ENCODE data around the gene KIF20A.

KIF20A gene

DNA sequence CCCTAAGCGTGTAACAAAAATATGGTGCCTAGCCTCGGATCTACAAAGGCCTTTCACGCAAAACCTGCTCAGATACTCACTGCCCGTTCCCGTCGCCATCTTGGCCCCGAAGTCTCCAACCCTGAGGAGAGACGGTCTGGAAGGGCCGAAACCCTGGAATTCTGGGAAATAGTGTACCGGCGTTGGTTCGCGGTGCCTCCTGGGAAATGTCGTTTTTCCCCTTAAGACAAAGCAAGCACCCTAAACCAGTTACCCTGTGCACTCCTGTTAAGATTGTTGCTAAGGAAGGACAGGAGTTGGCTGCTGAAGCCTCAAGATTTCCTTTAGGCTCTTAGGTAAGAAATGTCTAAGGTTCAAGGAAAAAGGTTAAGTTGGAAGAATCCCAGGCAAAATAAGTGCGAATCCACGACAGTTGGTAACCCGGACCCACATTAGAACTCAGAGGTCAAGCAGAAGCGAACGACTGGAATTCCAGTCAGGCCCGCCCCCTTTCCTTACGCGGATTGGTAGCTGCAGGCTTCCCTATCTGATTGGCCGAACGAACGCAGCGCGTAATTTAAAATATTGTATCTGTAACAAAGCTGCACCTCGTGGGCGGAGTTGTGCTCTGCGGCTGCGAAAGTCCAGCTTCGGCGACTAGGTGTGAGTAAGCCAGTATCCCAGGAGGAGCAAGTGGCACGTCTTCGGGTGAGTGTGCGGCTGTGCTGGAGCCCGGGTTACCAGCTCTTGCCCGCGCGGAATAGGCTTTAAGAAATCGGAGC, at the start of gene KIF20A, which contains the start of gene BRD8:
KIF20A (plus strand) TSS at position 597 of the 761 bp plus-strand sequence. CDS start 569 bp downstream, outside the sequence.
BRD8 (minus strand) TSS at position 115 of the 761 bp plus-strand sequence; CDS start at position 99, 16 bp downstream.
- CTCF ChIA-PET, result interaction anchor here (0.6 to 1.8 kb wide), 10 partner anchors 26 to 324 kb away, joined by 3 to 6 read pairs (median 4); no protein-coding TSS in a partner anchor
- peak; percentile 63; the same call in 1 of the 2 replicates for TF ChIP-seq NFRKB (IDR thresholded peaks at IDR 0.05)
- TF ChIP-seq HDGF (IDR thresholded peaks at IDR 0.05; ENCODE audit: borderline replicate concordance), result no peak
- 0 out of 2 replicates have a peak, but pooled peaks have one; percentile 23 for TF ChIP-seq ELF4 (IDR thresholded peaks at IDR 0.05)
- peak; percentile 58 for TF ChIP-seq SUZ12 (IDR thresholded peaks at IDR 0.05)
- no peak for TF ChIP-seq BHLHE40 (IDR thresholded peaks at IDR 0.05; ENCODE audit: borderline replicate concordance)
- TF ChIP-seq LEF1 (IDR thresholded peaks at IDR 0.05; ENCODE audit: borderline replicate concordance), result no peak
- TF ChIP-seq, protein P1, sequence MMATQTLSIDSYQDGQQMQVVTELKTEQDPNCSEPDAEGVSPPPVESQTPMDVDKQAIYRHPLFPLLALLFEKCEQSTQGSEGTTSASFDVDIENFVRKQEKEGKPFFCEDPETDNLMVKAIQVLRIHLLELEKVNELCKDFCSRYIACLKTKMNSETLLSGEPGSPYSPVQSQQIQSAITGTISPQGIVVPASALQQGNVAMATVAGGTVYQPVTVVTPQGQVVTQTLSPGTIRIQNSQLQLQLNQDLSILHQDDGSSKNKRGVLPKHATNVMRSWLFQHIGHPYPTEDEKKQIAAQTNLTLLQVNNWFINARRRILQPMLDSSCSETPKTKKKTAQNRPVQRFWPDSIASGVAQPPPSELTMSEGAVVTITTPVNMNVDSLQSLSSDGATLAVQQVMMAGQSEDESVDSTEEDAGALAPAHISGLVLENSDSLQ (IDR thresholded peaks at IDR 0.05), result peak; percentile 38; the same call in 1 of the 2 replicates
- TF ChIP-seq L3MBTL2 (conservative IDR thresholded peaks at IDR 0.05), result peak; percentile 85
- peak; percentile 99 for TF ChIP-seq FOXM1 (IDR thresholded peaks at IDR 0.05; ENCODE audit: borderline replicate concordance)
- no peak for TF ChIP-seq TARDBP (IDR thresholded peaks at IDR 0.05)
- peak; percentile 89 for DNase-seq (ENCODE audit: extremely low spot score)
- POLR2A ChIA-PET, result interaction anchor here (0.6 to 2.6 kb wide), 26 partner anchors 9 to 326 kb away, joined by 3 to 19 read pairs (median 5); partner anchors contain the start of genes CDC23, CDC25C, FAM53C and KDM3B

DNA sequence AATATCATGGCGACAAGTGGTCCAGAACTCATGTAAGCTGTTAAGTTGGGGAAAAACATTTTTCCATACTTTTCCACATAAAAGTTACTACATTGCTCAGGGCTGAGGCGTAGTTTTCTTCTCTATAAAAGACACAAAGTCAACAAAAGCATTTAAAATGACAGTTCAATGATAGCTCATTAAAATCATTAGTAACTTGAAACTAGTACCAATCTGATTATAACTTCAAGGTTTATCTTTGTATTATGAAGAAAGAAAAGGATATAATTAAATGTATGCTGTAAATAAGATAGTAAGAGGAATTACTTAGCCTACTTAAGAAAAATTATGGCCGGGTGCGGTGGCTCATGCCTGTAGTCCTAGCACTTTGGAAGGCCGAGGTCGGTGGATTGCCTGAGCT, 49.6 kb upstream of the KIF20A start:
- ChIA-PET POLR2A (interaction anchor here (1.0 kb wide), 1 partner anchor 96 kb away, joined by 4 read pairs; the partner anchor contains the start of gene FAM13B), CTCF (interaction anchor here (0.6 to 2.9 kb wide), 6 partner anchors 23 to 500 kb away, joined by 3 to 15 read pairs (median 6); partner anchors contain the start of gene FAM13B)
- DNase-seq (ENCODE audit: extremely low spot score), result no peak
- TF ChIP-seq LEF1 (IDR thresholded peaks at IDR 0.05; ENCODE audit: borderline replicate concordance) (no peak), BHLHE40 (IDR thresholded peaks at IDR 0.05; ENCODE audit: borderline replicate concordance) (no peak)
- TF ChIP-seq, protein P1 (IDR thresholded peaks at IDR 0.05), result 0 out of 2 replicates have a peak, but pooled peaks have one; percentile 28

DNA sequence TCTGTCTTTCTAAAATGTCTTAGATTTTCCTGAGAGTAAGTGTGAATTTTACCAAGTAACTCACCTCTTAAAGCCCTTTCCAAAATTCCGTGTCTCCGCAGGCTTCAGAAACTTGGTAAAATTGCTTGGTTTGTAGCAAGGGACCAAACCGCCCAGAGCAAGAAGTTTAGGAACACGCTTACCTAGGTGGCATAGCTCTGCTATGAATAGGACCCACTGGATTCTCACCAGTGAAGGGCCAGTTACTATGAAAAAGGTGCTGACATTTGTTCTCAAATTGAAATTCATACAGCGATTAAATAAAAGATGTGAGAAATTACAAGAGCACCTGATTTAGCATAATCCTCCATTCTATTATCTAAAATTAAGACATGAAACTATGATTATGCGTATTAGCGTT, 46.4 kb upstream of the KIF20A start:
- ChIA-PET CTCF (interaction anchor here (1.0 to 4.1 kb wide), 3 partner anchors 54 to 63 kb away, joined by 3 to 38 read pairs (median 7); no protein-coding TSS in a partner anchor), POLR2A (no interaction called here)
- no peak for DNase-seq (ENCODE audit: extremely low spot score)
- TF ChIP-seq FOXK2 (IDR thresholded peaks at IDR 0.05) (no peak), FOXA1 (IDR thresholded peaks at IDR 0.05) (no peak), SUZ12 (IDR thresholded peaks at IDR 0.05) (no peak)

DNA sequence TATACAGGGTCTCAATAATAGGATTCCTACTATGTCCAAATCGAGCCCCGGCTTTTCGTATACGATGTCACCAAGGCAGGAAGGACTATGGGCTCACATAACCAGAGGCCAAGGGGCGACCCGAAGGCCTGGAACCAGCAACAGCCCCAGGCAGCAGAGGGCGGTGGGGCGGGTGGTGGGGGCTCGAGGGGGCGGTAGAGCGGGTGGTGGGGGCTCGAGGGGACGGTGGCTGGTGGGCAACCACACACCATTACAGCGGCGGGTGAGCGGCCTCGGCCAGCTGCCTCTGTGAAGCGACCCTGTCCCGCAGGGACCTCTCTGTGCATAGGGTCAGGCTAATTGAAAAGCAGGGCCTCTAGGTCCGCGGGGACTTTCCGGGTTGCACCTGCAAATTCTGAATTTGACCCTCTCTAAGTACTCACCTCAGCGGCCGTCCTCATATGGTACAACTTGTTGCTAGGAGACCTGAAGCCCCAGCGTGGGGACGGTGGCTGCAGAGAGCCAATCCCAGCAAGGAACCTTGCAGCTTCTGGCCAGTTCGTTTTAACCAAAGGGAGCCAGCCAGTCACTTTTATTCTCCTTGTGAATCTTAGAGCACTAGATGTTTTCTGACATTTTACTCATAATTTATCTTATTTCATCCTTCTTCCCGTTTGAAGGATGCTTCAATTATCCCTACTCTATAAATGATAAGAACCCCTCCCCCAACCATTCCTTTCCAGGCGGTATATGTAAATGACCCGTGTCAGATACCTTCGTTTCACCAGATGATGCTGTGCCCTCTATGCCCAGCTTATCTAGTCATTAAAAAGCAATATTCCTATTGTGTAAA, 39.7 kb upstream of the KIF20A start, which contains the start of gene NME5:
NME5 (minus strand) TSS at position 480 of the 832 bp plus-strand sequence. CDS start 648 bp downstream, outside the sequence.
- POLR2A ChIA-PET, result interaction anchor here (1.7 kb wide), 1 partner anchor 40 kb away, joined by 7 read pairs; the partner anchor contains the start of gene KIF20A
- peak; percentile 30 for DNase-seq (ENCODE audit: extremely low spot score)

DNA sequence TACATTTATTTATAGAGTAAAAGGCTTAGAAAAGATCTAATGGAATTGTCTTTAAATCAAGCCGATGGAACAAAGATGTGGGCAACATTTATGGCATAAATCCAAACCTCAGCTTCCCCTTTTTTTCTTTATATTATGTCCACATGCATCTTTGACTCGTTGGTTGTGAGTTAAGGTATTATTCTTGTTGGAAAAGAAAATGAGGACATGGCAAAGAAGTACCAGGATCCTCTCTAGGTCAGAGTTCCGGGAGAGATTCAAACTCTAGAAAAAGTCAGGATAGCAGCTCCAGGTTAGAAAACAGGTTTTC, 39.2 kb upstream of the KIF20A start:
- DNase-seq (ENCODE audit: extremely low spot score), result no peak
- TF ChIP-seq, protein P1 (IDR thresholded peaks at IDR 0.05), result no peak
- TF ChIP-seq LEF1 (IDR thresholded peaks at IDR 0.05; ENCODE audit: borderline replicate concordance) (no peak), SUZ12 (IDR thresholded peaks at IDR 0.05) (no peak), FOXK2 (IDR thresholded peaks at IDR 0.05) (no peak), L3MBTL2 (conservative IDR thresholded peaks at IDR 0.05) (no peak), TARDBP (IDR thresholded peaks at IDR 0.05) (no peak), BHLHE40 (IDR thresholded peaks at IDR 0.05; ENCODE audit: borderline replicate concordance) (no peak), FOXA1 (IDR thresholded peaks at IDR 0.05) (no peak), ZNF384 (IDR thresholded peaks at IDR 0.05) (no peak), SP1 (IDR thresholded peaks at IDR 0.05) (no peak), HDGF (IDR thresholded peaks at IDR 0.05; ENCODE audit: borderline replicate concordance) (no peak), CTBP1 (IDR thresholded peaks at IDR 0.05; ENCODE audit: borderline replicate concordance) (no peak), NFRKB (IDR thresholded peaks at IDR 0.05) (no peak), FOXM1 (IDR thresholded peaks at IDR 0.05; ENCODE audit: borderline replicate concordance) (no peak), ARNT (IDR thresholded peaks at IDR 0.05) (no peak), ELF4 (IDR thresholded peaks at IDR 0.05) (no peak)
- POLR2A ChIA-PET, result interaction anchor here (1.7 kb wide), 1 partner anchor 39 kb away, joined by 7 read pairs; the partner anchor contains the start of gene KIF20A
- CTCF ChIA-PET, result interaction anchor here (0.6 to 0.8 kb wide), 2 partner anchors 104 to 204 kb away, joined by 3 to 4 read pairs; no protein-coding TSS in a partner anchor

More for the DNA sequence above, 39.7 kb upstream of the KIF20A start, which contains the start of gene NME5:
- CTCF ChIA-PET, result interaction anchor here (0.6 to 0.8 kb wide), 3 partner anchors 38 to 203 kb away, joined by 3 to 4 read pairs (median 4); no protein-coding TSS in a partner anchor
- no peak for TF ChIP-seq HDGF (IDR thresholded peaks at IDR 0.05; ENCODE audit: borderline replicate concordance)
- no peak for TF ChIP-seq SP1 (IDR thresholded peaks at IDR 0.05)
- TF ChIP-seq BHLHE40 (IDR thresholded peaks at IDR 0.05; ENCODE audit: borderline replicate concordance), result no peak
- TF ChIP-seq ELF4 (IDR thresholded peaks at IDR 0.05), result no peak
- no peak for TF ChIP-seq FOXA1 (IDR thresholded peaks at IDR 0.05)
- no peak for TF ChIP-seq L3MBTL2 (conservative IDR thresholded peaks at IDR 0.05)
- TF ChIP-seq FOXM1 (IDR thresholded peaks at IDR 0.05; ENCODE audit: borderline replicate concordance), result no peak
- no peak for TF ChIP-seq CTBP1 (IDR thresholded peaks at IDR 0.05; ENCODE audit: borderline replicate concordance)
- TF ChIP-seq NFRKB (IDR thresholded peaks at IDR 0.05), result no peak
- TF ChIP-seq LEF1 (IDR thresholded peaks at IDR 0.05; ENCODE audit: borderline replicate concordance), result no peak
- no peak for TF ChIP-seq TARDBP (IDR thresholded peaks at IDR 0.05)
- TF ChIP-seq SUZ12 (IDR thresholded peaks at IDR 0.05), result no peak
- no peak for TF ChIP-seq ARNT (IDR thresholded peaks at IDR 0.05)
- no peak for TF ChIP-seq ZNF384 (IDR thresholded peaks at IDR 0.05)
- TF ChIP-seq, protein P1 (IDR thresholded peaks at IDR 0.05), result no peak
- TF ChIP-seq FOXK2 (IDR thresholded peaks at IDR 0.05), result no peak

Measured in HEK293T (cell line).